HCT116 (cell line): ENCODE results near the gene AGPS. TPM values are rescaled to one million over a fixed set of nuclear protein-coding genes. Genes with fewer than 3 reads are reported as not detected.

Experiments used
- ATAC-seq: fragments of 200-7000 bp; cut with Tn5 transposase; 2 replicates; pipeline ENCODE4 v1.9.1; 2020; ENCODE audit warnings: mild to moderate bottlenecking, moderate library complexity
- BruUV-seq: library from RNA; stranded (reverse); fragments of 400-500 nt; replicated peaks from 2 replicates; lab custom pipeline; 2021; lab: Mats Ljungman, UMichigan
- CTCF ChIA-PET: fragments of 300-600 bp; sonication (Branson Sonifier 250); formaldehyde crosslinking; loops from one replicate; lab custom pipeline; 2021; ENCODE audit warnings: antibody characterized with exemption; lab: Charles Lee
- POLR2A ChIA-PET: fragments of 300-600, 350-600 bp; sonication (Branson Sonifier 250); formaldehyde crosslinking; loops from one replicate; lab custom pipeline; 2021; ENCODE audit warnings: antibody characterized with exemption; lab: Charles Lee
- RAD21 ChIA-PET, 2 experiments: fragments of 300-600 bp; sonication (Branson Sonifier 250); formaldehyde crosslinking; loops; one replicate each; lab custom pipeline; 2023; ENCODE audit warnings: low total read pairs in 2 of 2; ENCODE audit not compliant: uncharacterized antibody in 2 of 2, unreplicated experiment in 2 of 2, low non-redundant PET in 1 of 2; lab: Charles Lee
- DNase-seq: peaks from one replicate; pipeline ENCODE4 v3.0.0-alpha.2; 2010; ENCODE audit warnings: low read depth, low spot score
- H2AFZ ChIP-seq: fragments of 200-600 bp; shearing (Covaris generic), sonication (generic); 2 replicates; pipeline ENCODE4 v1.6.1; 2017; ENCODE audit warnings: low read depth, mixed run types, mixed read lengths, antibody characterized with exemption, low read length; ENCODE audit not compliant: poor library complexity, severe bottlenecking
- H3K27ac ChIP-seq: 2 replicates; pipeline ENCODE4 v1.5.1; 2012; ENCODE audit warnings: low read depth, low read length
- H3K27me3 ChIP-seq: fragments of 200-600 bp; sonication (generic); 2 replicates; pipeline ENCODE4 v1.6.1; 2016; ENCODE audit warnings: mixed run types, low read length, mixed read lengths; ENCODE audit not compliant: insufficient read depth
- H3K36me3 ChIP-seq, 2 experiments: fragments of 200-500 bp in 1 of 2; fragments of 200-600 bp in 1 of 2; sonication (Bioruptor generic) in 1 of 2; sonication (generic) in 1 of 2; 2 replicates each; pipeline versions ENCODE4 v1.5.1 to v1.6.1; 2014 to 2016; ENCODE audit warnings: low read length in 2 of 2, inconsistent platforms in 1 of 2, mixed read lengths in 1 of 2, mixed run types in 1 of 2; ENCODE audit not compliant: insufficient read depth in 2 of 2, control insufficient read depth in 1 of 2
- H3K4me1 ChIP-seq, 2 experiments: fragments of 200-600 bp in 1 of 2; sonication (generic) in 1 of 2; 2 replicates each; pipeline versions ENCODE4 v1.5.1 to v1.6.1; 2012 to 2017; ENCODE audit warnings: low read length in 2 of 2, inconsistent platforms in 1 of 2, mild to moderate bottlenecking in 1 of 2, mixed read lengths in 1 of 2, mixed run types in 1 of 2, moderate library complexity in 1 of 2; ENCODE audit not compliant: insufficient read depth in 2 of 2, control insufficient read depth in 1 of 2
- H3K4me2 ChIP-seq: fragments of 200-600 bp; sonication (generic); 2 replicates; pipeline ENCODE4 v1.6.1; 2017; ENCODE audit warnings: mixed run types, low read length, mixed read lengths
- H3K4me3 ChIP-seq, 2 experiments: fragments of 200-600 bp in 1 of 2; sonication (generic) in 1 of 2; replicated peaks in 1 of 2; 2 replicates each; pipeline ENCODE4 v1.5.1; 2011 to 2016; ENCODE audit warnings: low read length in 2 of 2, control low read depth in 1 of 2, low read depth in 1 of 2, mild to moderate bottlenecking in 1 of 2, mixed read lengths in 1 of 2, mixed run types in 1 of 2
- H3K79me2 ChIP-seq: fragments of 200-600 bp; sonication (generic); 2 replicates; pipeline ENCODE4 v1.6.1; 2017; ENCODE audit warnings: mild to moderate bottlenecking, mixed run types, low read length, moderate library complexity, mixed read lengths; ENCODE audit not compliant: insufficient read depth
- H3K9ac ChIP-seq: fragments of 200-600 bp; sonication (generic); 2 replicates; pipeline ENCODE4 v1.6.1; 2016; ENCODE audit warnings: low read length, mixed read lengths
- H3K9me2 ChIP-seq: fragments of 200-600 bp; sonication (generic), shearing (Covaris generic); 2 replicates; pipeline ENCODE4 v1.6.1; 2017; ENCODE audit warnings: mixed run types, mild to moderate bottlenecking, moderate library complexity; ENCODE audit not compliant: insufficient read depth
- H3K9me3 ChIP-seq, 2 experiments: fragments of 200-500 bp in 1 of 2; fragments of 200-600 bp in 1 of 2; sonication (Bioruptor generic) in 1 of 2; sonication (generic) in 1 of 2; 2 replicates each; pipeline ENCODE4 v1.6.1; 2014 to 2017; ENCODE audit warnings: low read length in 2 of 2, mixed read lengths in 2 of 2, inconsistent platforms in 1 of 2, low read depth in 1 of 2, mild to moderate bottlenecking in 1 of 2, mixed run types in 1 of 2, moderate library complexity in 1 of 2; ENCODE audit not compliant: control insufficient read depth in 1 of 2, insufficient read depth in 1 of 2
- H4K20me1 ChIP-seq: fragments of 200-600 bp; sonication (generic), shearing (Covaris generic); 2 replicates; pipeline ENCODE4 v1.6.1; 2017; ENCODE audit warnings: mixed run types, mild to moderate bottlenecking, moderate library complexity; ENCODE audit not compliant: insufficient read depth
- CBX3 ChIP-seq: IDR thresholded peaks from 2 replicates; pipeline ENCODE4 v1.6.1; 2012; ENCODE audit warnings: low read depth
- EGR1 ChIP-seq: IDR thresholded peaks from 2 replicates; pipeline ENCODE4 v1.6.1; 2012; ENCODE audit warnings: low read depth
- ELF1 ChIP-seq: IDR thresholded peaks from 2 replicates; pipeline ENCODE4 v1.6.1; 2012; ENCODE audit warnings: low read depth, borderline replicate concordance
- FOSL1 ChIP-seq: IDR thresholded peaks from 2 replicates; pipeline ENCODE4 v1.6.1; 2012; ENCODE audit warnings: low read depth
- JUND ChIP-seq: IDR thresholded peaks from 2 replicates; pipeline ENCODE4 v1.6.1; 2012
- MAX ChIP-seq: IDR thresholded peaks from 2 replicates; pipeline ENCODE4 v1.6.1; 2012
- POLR2A ChIP-seq: IDR thresholded peaks from 2 replicates; pipeline ENCODE4 v1.7.0; 2011; ENCODE audit warnings: borderline replicate concordance; ENCODE audit not compliant: insufficient read depth, insufficient read length; ENCODE audit errors: extremely low read depth
- RAD21 ChIP-seq: IDR thresholded peaks from 2 replicates; pipeline ENCODE4 v1.6.1; 2012; ENCODE audit warnings: low read depth, mild to moderate bottlenecking
- REST ChIP-seq: IDR thresholded peaks from 2 replicates; pipeline ENCODE4 v1.6.1; 2012; ENCODE audit warnings: low read depth
- SIN3A ChIP-seq: IDR thresholded peaks from 2 replicates; pipeline ENCODE4 v1.6.1; 2012; ENCODE audit warnings: low read depth
- SP1 ChIP-seq: IDR thresholded peaks from 2 replicates; pipeline ENCODE4 v1.6.1; 2012; ENCODE audit warnings: low read depth
- SRF ChIP-seq: IDR thresholded peaks from 2 replicates; pipeline ENCODE4 v1.6.1; 2012; ENCODE audit warnings: low read depth
- intact Hi-C: fragments of 100-400 bp; cut with micrococcal nuclease; formaldehyde crosslinking; loops from 2 replicates; pipeline ENCODE4 v1.10.0; 2022
- total RNA-seq: library from RNA; stranded (reverse); gene quantifications from one replicate; pipeline ENCODE4 v1.2.1, GENCODE V29; 2021; ENCODE audit not compliant: unreplicated experiment

Gene AGPS
- total RNA-seq, 1 experiment from 2014 or later, result 66.6 TPM

GRCh38 chr2:177535000-177535399 is 142.4 kb downstream of the AGPS start:
- ChIA-PET CTCF (no interaction called here), RAD21 (no interaction called here), POLR2A (no interaction called here)
- no peaks in the 10 kb centered on the region for H3K9me3 ChIP-seq
- no peak for TF ChIP-seq SIN3A
- TF ChIP-seq SRF, result no peak
- no peak for TF ChIP-seq RAD21
- no peak for TF ChIP-seq SP1
- TF ChIP-seq FOSL1, result no peak
- no peak for TF ChIP-seq POLR2A
- no peak for TF ChIP-seq MAX
- TF ChIP-seq CBX3, result no peak
- TF ChIP-seq REST, result no peak
- no peak for TF ChIP-seq EGR1
- no peak for TF ChIP-seq JUND
- no peak for TF ChIP-seq ELF1
- H3K27me3 ChIP-seq, result no peaks in the 10 kb centered on the region
- ATAC-seq (no peak), DNase-seq (no peak)
- H3K4me3 ChIP-seq, result no peak overlapping the region
- H3K9me2 ChIP-seq, result no peaks in the 10 kb centered on the region
- no peak overlapping the region for H3K9ac ChIP-seq
- H3K27ac ChIP-seq, result no peak overlapping the region
- no peaks in the 10 kb centered on the region for H4K20me1 ChIP-seq
- no peak overlapping the region for H3K4me2 ChIP-seq
- intact Hi-C loops, result loop anchor here (5.0 kb wide), 1 partner anchor 533 kb away; no protein-coding TSS in a partner anchor
- no peaks in the 10 kb centered on the region for H3K79me2 ChIP-seq
- H3K4me1 ChIP-seq, result no peaks in the 10 kb centered on the region
- H2AFZ ChIP-seq, result no peak overlapping the region
- no TSS peak for BruUV-seq
- H3K36me3 ChIP-seq, result no peaks in the 10 kb centered on the region
